Neural progenitor cell (in vitro differentiated cells): ENCODE results near the gene WDFY2. TPM values are rescaled to one million over a fixed set of nuclear protein-coding genes. Genes with fewer than 3 reads are reported as not detected.

Experiments
- DNase-seq: peaks from one replicate; pipeline ENCODE4 v3.0.0-alpha.2; 2016; ENCODE audit warnings: low spot score
- H2AFZ ChIP-seq: fragments of 200-600 bp; sonication (generic); replicated peaks from 2 replicates; pipeline ENCODE4 v1.6.1; 2016; ENCODE audit warnings: antibody characterized with exemption
- H3F3A ChIP-seq: fragments of 200-600 bp; sonication (generic); 2 replicates; pipeline ENCODE4 v1.6.1; 2016; ENCODE audit warnings: antibody characterized with exemption, low read depth
- H3K27ac ChIP-seq: fragments of 200-600 bp; sonication (generic); 2 replicates; pipeline ENCODE4 v1.5.1; 2016; ENCODE audit warnings: mild to moderate bottlenecking
- H3K27me3 ChIP-seq: fragments of 200-600 bp; sonication (generic); 2 replicates; pipeline ENCODE4 v1.6.1; 2016; ENCODE audit warnings: mild to moderate bottlenecking, moderate library complexity
- H3K36me3 ChIP-seq: fragments of 200-600 bp; sonication (generic); 2 replicates; pipeline ENCODE4 v1.5.1; 2016
- H3K4me1 ChIP-seq: fragments of 200-600 bp; sonication (generic); 2 replicates; pipeline ENCODE4 v1.6.1; 2016; ENCODE audit warnings: mixed run types
- H3K4me2 ChIP-seq: fragments of 200-600 bp; sonication (generic); 2 replicates; pipeline ENCODE4 v1.6.1; 2016
- H3K4me3 ChIP-seq: fragments of 200-600 bp; sonication (generic); 2 replicates; pipeline ENCODE4 v1.5.1; 2016
- H3K79me2 ChIP-seq: fragments of 200-600 bp; sonication (generic); 2 replicates; pipeline ENCODE4 v1.6.1; 2016; ENCODE audit warnings: low read depth
- H3K9ac ChIP-seq: fragments of 200-600 bp; sonication (generic); 2 replicates; pipeline ENCODE4 v1.6.1; 2016
- H3K9me3 ChIP-seq: fragments of 200-600 bp; sonication (generic); 2 replicates; pipeline ENCODE4 v1.5.1; 2016; ENCODE audit warnings: low read depth
- H4K20me1 ChIP-seq: fragments of 200-600 bp; sonication (generic); 2 replicates; pipeline ENCODE4 v1.6.1; 2016; ENCODE audit warnings: low read depth
- H3K27ac Mint-ChIP-seq: 3 replicates; pipeline ENCODE4 v1.8.0; 2021; ENCODE audit warnings: mixed read lengths
- H3K27me3 Mint-ChIP-seq: 2 replicates; pipeline ENCODE4 v1.8.0; 2022; ENCODE audit warnings: low read depth, mild to moderate bottlenecking, inconsistent platforms, moderate library complexity, mixed read lengths; ENCODE audit not compliant: insufficient read depth
- H3K36me3 Mint-ChIP-seq: 3 replicates; pipeline ENCODE4 v1.8.0; 2021; ENCODE audit warnings: mixed read lengths
- H3K4me1 Mint-ChIP-seq: 3 replicates; pipeline ENCODE4 v1.8.0; 2021; ENCODE audit warnings: mixed read lengths
- H3K4me3 Mint-ChIP-seq: 3 replicates; pipeline ENCODE4 v1.8.0; 2021; ENCODE audit warnings: mild to moderate bottlenecking, moderate library complexity, mixed read lengths
- H3K9me3 Mint-ChIP-seq: 3 replicates; pipeline ENCODE4 v1.8.0; 2020; ENCODE audit warnings: mixed read lengths
- EZH2 ChIP-seq: fragments of 200-600 bp; sonication (generic); IDR thresholded peaks from 2 replicates; pipeline ENCODE4 v1.6.1; 2017; ENCODE audit warnings: antibody characterized with exemption, mild to moderate bottlenecking, moderate library complexity
- EZH2phosphoT487 ChIP-seq: fragments of 200-600 bp; sonication (generic); IDR thresholded peaks from 2 replicates; pipeline ENCODE4 v1.6.1; 2017; ENCODE audit warnings: antibody characterized with exemption
- total RNA-seq: library from RNA; depleted of rRNA; stranded (reverse); fragments of >200 nt; gene quantifications from 2 replicates; pipeline ENCODE4 v1.2.3, GENCODE V29; 2015; ENCODE audit warnings: low replicate concordance
- TF ChIP-seq, protein P1 (sequence below): fragments of 200-600 bp; sonication (generic); IDR thresholded peaks from 2 replicates; pipeline ENCODE4 v1.5.1; 2017; ENCODE audit warnings: antibody characterized with exemption, mild to moderate bottlenecking

WDFY2 gene
- total RNA-seq, 1 donor from 2014 or later, result 18.3 TPM

DNA sequence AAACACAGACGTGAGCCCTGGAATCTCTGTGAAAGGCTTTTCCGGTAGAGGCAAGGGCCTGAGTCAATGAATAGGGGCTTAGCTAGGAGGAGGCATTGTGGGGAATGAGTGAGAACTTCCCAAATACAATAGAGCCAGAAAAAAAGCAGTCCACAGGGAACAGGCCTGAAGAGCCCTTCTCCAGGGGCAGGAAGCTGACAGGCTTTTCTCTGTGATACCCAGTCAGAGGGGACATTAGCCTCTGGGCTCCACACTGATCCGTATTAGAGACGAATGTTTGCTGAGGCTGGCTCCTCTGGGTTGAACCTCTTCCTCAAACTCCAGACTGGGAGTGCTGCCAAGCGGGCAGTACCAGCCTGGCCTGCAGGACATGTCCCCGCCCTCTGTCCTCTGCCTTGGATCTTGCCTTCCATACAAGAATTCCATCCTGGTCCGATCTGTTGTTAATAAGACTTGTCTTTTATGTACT lies 217.4 kb downstream of the WDFY2 start:
- Histone ChIP-seq H3K4me3 (no peak overlapping the region), H3K27ac (peak overlapping the region; percentile 74), H3K79me2 (no peaks in the 10 kb centered on the region), H3K4me2 (peak overlapping the region; percentile 84), H3K9me3 (no peaks in the 10 kb centered on the region), H3K9ac (no peak overlapping the region), H3K36me3 (no peaks in the 10 kb centered on the region), H3K27me3 (no peaks in the 10 kb centered on the region), H3K4me1 (peaks cover 58% of the 10 kb centered on the region), H3F3A (peaks cover 28% of the 10 kb centered on the region), H2AFZ (no peak overlapping the region), H4K20me1 (peaks cover 7% of the 10 kb centered on the region)
- H3K36me3 Mint-ChIP-seq, result peaks cover 3% of the 10 kb centered on the region
- H3K27me3 Mint-ChIP-seq, result peaks cover 6% of the 10 kb centered on the region
- H3K27ac Mint-ChIP-seq, result peak overlapping the region; percentile 89
- H3K4me1 Mint-ChIP-seq, result peaks cover 78% of the 10 kb centered on the region
- H3K4me3 Mint-ChIP-seq, result peak overlapping the region; percentile 88
- peak; percentile 92 for DNase-seq
- no peaks in the 10 kb centered on the region for H3K9me3 Mint-ChIP-seq
- TF ChIP-seq, protein P1, sequence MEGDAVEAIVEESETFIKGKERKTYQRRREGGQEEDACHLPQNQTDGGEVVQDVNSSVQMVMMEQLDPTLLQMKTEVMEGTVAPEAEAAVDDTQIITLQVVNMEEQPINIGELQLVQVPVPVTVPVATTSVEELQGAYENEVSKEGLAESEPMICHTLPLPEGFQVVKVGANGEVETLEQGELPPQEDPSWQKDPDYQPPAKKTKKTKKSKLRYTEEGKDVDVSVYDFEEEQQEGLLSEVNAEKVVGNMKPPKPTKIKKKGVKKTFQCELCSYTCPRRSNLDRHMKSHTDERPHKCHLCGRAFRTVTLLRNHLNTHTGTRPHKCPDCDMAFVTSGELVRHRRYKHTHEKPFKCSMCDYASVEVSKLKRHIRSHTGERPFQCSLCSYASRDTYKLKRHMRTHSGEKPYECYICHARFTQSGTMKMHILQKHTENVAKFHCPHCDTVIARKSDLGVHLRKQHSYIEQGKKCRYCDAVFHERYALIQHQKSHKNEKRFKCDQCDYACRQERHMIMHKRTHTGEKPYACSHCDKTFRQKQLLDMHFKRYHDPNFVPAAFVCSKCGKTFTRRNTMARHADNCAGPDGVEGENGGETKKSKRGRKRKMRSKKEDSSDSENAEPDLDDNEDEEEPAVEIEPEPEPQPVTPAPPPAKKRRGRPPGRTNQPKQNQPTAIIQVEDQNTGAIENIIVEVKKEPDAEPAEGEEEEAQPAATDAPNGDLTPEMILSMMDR, result no peak
- no peak for TF ChIP-seq EZH2
- TF ChIP-seq EZH2phosphoT487, result peak; percentile 21

DNA sequence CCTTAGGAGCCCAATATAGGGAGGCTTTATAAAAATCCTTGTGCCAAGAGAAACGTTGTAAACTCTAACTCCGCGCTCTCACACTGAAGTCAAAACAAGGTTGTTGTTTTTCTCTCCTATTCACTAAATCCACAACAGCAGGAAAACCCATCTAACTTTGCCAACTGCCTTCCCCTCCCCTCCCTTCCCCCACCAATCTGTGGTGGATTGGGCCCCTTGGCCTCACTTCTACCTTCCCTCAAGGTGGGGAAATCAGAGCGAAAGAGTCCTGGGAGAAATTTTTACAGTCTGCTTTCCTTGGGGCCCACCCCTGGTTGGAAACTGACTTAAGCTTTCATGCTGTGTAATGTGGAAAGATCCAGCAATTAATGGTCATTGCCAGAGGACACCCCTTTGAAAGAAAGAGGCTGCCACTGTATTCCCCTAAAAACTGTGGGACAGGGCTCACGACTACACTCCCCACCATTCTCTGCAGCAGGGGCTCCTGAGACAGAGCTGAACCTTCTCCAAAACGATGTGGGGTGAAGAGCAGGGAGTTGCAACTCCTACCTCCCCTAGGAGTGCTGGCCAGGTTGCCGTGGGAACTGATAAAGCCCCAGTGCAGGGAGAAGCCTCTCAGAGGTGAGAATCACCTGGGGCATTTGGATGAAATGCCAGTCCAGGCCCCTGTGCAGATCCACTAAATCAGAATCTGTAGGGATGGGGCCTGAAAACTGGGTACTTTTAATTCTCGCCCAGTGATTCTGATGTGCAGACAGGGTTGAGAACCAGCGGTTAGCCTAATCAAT lies 218.6 kb downstream of the WDFY2 start:
- H3K4me1 Mint-ChIP-seq, result peaks cover 77% of the 10 kb centered on the region
- peak; percentile 37 for DNase-seq
- Histone ChIP-seq H3K9ac (no peak overlapping the region), H3K4me1 (peaks cover 58% of the 10 kb centered on the region), H3F3A (peaks cover 28% of the 10 kb centered on the region), H2AFZ (peak overlapping the region; percentile 92), H3K9me3 (no peaks in the 10 kb centered on the region), H4K20me1 (peaks cover 7% of the 10 kb centered on the region), H3K79me2 (no peaks in the 10 kb centered on the region), H3K4me3 (peak overlapping the region; percentile 67), H3K27ac (no peak overlapping the region), H3K27me3 (no peaks in the 10 kb centered on the region), H3K36me3 (no peaks in the 10 kb centered on the region), H3K4me2 (peak overlapping the region; percentile 84)
- peaks cover 3% of the 10 kb centered on the region for H3K36me3 Mint-ChIP-seq
- H3K4me3 Mint-ChIP-seq, result peak overlapping the region; percentile 88
- peak overlapping the region; percentile 89 for H3K27ac Mint-ChIP-seq
- TF ChIP-seq EZH2 (no peak), EZH2phosphoT487 (no peak)
- TF ChIP-seq, protein P1, result no peak
- H3K9me3 Mint-ChIP-seq, result no peaks in the 10 kb centered on the region
- peaks cover 6% of the 10 kb centered on the region for H3K27me3 Mint-ChIP-seq

DNA sequence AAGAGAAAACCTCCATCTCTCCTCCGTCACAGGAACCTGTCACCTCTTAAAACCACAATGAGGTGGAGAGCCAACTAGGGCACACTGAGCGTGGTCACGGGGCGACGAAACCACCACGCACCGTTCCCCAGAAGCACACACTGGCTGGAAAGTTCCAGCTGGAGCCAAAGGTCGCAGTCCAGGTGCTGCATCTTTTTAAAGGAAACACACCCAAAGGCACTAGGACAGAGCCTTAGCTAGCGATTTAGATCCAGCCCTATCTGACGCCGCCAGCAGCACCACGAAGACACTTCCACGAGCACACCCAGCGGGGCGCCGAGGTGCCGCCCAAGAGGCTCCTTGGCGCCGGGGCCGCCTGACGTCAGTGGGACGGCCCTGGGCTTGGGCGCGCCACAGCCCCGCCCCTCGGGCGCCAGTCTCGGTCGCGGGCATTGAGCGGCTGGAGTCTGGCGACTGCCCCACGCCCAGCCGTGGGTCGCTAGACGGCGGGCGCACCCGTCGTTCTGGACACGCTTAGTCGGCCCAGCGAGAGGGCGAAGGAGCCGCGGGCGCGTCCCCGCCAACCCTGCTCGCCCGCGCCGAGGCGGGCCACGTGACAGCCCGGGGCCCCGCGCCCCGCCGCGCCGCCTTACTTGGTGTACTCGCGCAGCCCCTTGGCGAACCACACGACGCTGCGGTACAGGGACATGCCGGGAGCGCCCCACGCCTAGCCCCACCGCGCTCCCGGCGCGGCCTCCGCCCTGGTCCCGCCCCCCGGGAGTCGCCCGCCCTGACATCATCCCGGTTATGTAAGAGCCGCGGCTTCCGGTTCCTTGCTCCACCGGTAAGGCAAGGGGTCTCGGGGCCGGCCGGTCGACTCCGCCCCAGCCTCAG lies 219.4 kb downstream of the WDFY2 start, which contains the start of gene DHRS12:
Gene DHRS12, minus strand, starts transcription at position 742 of the 873 bp plus-strand sequence. CDS start 4,504 bp downstream, outside the sequence.
- H3K27ac ChIP-seq, result no peak within 1 kb of the TSS
- H3K4me2 ChIP-seq, result peak within 1 kb of the TSS; percentile 84
- Mint-ChIP-seq H3K4me1 (peaks cover 70% of the 10 kb centered on the region), H3K27me3 (peaks cover 6% of the 10 kb centered on the region), H3K9me3 (no peaks in the 10 kb centered on the region), H3K36me3 (peaks cover under 1% of the 10 kb centered on the region), H3K27ac (peak within 1 kb of the TSS; percentile 89), H3K4me3 (peak within 1 kb of the TSS; percentile 88)
- peak; percentile 85 for DNase-seq
- peak within 1 kb of the TSS; percentile 67 for H3K4me3 ChIP-seq
- H3K9ac ChIP-seq, result peak within 1 kb of the TSS; percentile 56
- H3K79me2 ChIP-seq, result no peaks in the 10 kb centered on the region
- peaks cover 7% of the 10 kb centered on the region for H4K20me1 ChIP-seq
- no peaks in the 10 kb centered on the region for H3K36me3 ChIP-seq
- TF ChIP-seq EZH2 (no peak), EZH2phosphoT487 (no peak)
- TF ChIP-seq, protein P1, result no peak
- H3F3A ChIP-seq, result peaks cover 28% of the 10 kb centered on the region
- H2AFZ ChIP-seq, result peak within 1 kb of the TSS; percentile 92
- H3K27me3 ChIP-seq, result no peaks in the 10 kb centered on the region
- H3K9me3 ChIP-seq, result no peaks in the 10 kb centered on the region
- peaks cover 53% of the 10 kb centered on the region for H3K4me1 ChIP-seq
